ENCODE data around the gene LDB2. TPM values are rescaled to one million over a fixed set of nuclear protein-coding genes. Genes with fewer than 3 reads are reported as not detected.

Gene LDB2
- total RNA-seq, 4 donors from 2014 or later: 7.0 to 26.4 (median 18.1) TPM

DNA sequence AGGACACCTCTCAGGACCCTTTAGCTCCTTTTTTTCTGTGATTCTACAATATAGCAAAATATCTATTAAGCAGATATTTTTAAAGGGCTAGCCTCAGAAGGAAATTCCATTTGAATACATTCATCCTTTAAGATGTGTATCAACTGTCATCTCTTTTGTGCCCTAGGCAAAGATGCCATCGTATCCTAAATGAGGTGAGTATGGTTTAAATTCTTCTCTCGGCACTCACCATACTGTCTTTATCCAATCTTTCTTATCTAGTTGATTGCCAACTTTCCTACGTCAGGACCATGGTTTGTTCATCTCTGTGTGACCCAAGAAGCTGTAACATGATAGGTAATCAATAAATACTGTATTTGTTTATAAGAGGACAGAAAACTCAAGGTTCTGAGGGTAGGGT is 176.0 kb downstream of the LDB2 start:
- no peaks in the 10 kb centered on the region for H3K36me3 ChIP-seq
- ATAC-seq (no peak), DNase-seq (no peak)
- intact Hi-C loops (cut with DNase I; ENCODE audit: low total_unique reads): no loop called here
- no peak for TF ChIP-seq POLR2A (IDR thresholded peaks at IDR 0.05)
- TF ChIP-seq, protein P1, sequence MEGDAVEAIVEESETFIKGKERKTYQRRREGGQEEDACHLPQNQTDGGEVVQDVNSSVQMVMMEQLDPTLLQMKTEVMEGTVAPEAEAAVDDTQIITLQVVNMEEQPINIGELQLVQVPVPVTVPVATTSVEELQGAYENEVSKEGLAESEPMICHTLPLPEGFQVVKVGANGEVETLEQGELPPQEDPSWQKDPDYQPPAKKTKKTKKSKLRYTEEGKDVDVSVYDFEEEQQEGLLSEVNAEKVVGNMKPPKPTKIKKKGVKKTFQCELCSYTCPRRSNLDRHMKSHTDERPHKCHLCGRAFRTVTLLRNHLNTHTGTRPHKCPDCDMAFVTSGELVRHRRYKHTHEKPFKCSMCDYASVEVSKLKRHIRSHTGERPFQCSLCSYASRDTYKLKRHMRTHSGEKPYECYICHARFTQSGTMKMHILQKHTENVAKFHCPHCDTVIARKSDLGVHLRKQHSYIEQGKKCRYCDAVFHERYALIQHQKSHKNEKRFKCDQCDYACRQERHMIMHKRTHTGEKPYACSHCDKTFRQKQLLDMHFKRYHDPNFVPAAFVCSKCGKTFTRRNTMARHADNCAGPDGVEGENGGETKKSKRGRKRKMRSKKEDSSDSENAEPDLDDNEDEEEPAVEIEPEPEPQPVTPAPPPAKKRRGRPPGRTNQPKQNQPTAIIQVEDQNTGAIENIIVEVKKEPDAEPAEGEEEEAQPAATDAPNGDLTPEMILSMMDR (IDR thresholded peaks at IDR 0.05 in 4 of 5, conservative IDR thresholded peaks at IDR 0.05 in 1 of 5): no peak
- H3K4me3 ChIP-seq: no peak overlapping the region
- in situ Hi-C loops (cut with MboI; ENCODE audit: low sequenced_read_pairs in 4 of 4): no loop called here
- H3K27ac ChIP-seq: no peak overlapping the region
- no peaks in the 10 kb centered on the region for H3K9me3 ChIP-seq
- H3K27me3 ChIP-seq: no peaks in the 10 kb centered on the region
- H3K4me1 ChIP-seq: no peaks in the 10 kb centered on the region

DNA sequence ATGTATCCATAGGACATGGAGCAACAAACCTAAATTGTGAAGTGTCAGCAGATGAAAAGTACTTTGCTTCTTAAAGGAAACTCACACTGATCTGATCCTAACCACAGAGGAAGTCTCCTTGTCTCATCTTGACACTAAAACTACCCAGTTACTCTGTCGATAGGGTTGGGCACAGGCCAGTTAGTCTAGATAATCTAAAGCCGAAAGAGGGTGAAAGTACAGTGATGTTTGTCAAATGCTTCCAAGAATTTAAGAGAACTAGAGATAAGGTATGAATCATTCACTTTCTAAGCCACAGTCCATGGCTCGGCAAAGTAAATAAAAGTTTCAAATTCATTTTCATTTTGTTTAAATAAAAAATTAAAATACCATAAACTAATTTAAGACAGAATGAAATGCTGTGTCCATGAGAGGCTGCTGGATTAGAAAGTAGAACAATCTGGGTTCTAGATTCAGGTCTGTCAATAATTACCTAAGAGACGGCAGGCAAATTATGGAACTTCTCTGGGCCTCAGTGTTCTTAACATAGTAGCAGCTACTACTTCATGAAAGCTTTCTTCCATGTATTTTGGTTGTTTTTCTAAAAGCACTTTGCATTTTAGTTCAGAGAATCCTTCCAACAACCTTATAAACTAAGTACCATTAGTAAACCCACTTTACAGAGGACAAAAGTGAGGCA is 176.7 kb downstream of the LDB2 start:
- no peak overlapping the region for H3K4me3 ChIP-seq
- no peak for ATAC-seq

DNA sequence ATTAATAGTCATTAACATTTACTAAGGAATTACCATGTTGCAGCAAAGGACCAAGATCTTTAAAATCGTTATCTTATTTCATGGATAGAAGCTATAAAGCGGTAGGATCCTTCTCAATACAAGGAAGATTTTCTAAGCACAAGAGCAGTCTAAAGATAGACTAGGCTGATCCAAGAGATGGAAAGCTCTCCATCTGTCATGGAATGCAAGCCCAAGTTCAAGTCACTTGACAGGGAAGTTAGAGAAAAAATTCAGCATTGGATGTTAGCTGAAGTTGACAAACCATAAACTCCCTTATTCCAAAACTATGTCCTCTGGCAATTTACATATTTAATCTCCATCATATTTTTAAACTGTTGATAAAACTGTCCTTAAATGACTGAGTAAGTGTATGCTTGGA is 177.7 kb downstream of the LDB2 start:
- Histone ChIP-seq H3K9me3 (no peaks in the 10 kb centered on the region), H3K27ac (no peak overlapping the region), H3K27me3 (no peaks in the 10 kb centered on the region), H3K4me1 (no peaks in the 10 kb centered on the region), H3K4me3 (no peak overlapping the region), H3K36me3 (no peaks in the 10 kb centered on the region)
- no peak for DNase-seq
- no peak for TF ChIP-seq POLR2A (IDR thresholded peaks at IDR 0.05)
- TF ChIP-seq, protein P1 (IDR thresholded peaks at IDR 0.05 in 4 of 5, conservative IDR thresholded peaks at IDR 0.05 in 1 of 5): no peak
- in situ Hi-C loops (cut with MboI; ENCODE audit: low sequenced_read_pairs in 4 of 4) (no loop called here), intact Hi-C loops (cut with DNase I; ENCODE audit: low total_unique reads) (no loop called here)
- ATAC-seq: no peak

More for the DNA sequence above, 176.7 kb downstream of the LDB2 start:
- Histone ChIP-seq H3K27ac (no peak overlapping the region), H3K4me1 (no peaks in the 10 kb centered on the region), H3K36me3 (no peaks in the 10 kb centered on the region), H3K27me3 (no peaks in the 10 kb centered on the region), H3K9me3 (no peaks in the 10 kb centered on the region)
- intact Hi-C loops (cut with DNase I; ENCODE audit: low total_unique reads) (no loop called here), in situ Hi-C loops (cut with MboI; ENCODE audit: low sequenced_read_pairs in 4 of 4) (no loop called here)
- no peak for DNase-seq
- TF ChIP-seq POLR2A (IDR thresholded peaks at IDR 0.05): no peak
- TF ChIP-seq, protein P1 (IDR thresholded peaks at IDR 0.05 in 4 of 5, conservative IDR thresholded peaks at IDR 0.05 in 1 of 5): no peak

DNA sequence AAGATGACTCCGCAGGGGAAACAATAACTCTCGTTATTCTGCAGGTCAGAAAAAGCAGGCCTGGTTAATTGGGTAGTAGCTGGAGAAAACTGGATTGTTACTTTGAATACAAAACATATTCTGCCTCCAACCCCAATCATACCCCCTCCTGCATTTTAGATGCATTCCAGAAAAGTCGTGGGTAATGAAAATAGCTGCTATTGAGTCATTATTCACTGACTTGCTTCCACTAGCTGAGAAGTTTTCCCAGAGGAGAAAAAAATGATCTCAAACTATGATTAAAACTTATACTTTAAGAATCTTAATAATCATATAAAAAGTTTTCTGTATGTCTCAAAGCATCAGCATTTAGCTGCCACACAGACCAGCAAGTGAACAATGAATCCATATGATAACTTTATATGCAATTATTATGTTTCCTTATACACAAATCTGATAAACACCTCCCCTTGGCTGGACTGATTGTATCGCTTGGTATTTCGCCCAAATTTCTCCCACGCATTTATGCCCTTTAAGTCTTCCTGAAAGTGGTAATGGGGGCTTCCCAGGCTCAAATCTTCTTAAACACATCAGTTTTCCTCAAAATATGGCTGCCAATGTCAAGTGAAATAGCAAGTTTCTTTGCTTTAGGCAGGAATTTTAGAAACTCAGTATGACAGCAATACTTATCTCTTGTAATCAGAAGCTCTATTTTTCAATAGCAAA is 181.0 kb downstream of the LDB2 start:
- TF ChIP-seq POLR2A (IDR thresholded peaks at IDR 0.05): no peak
- TF ChIP-seq, protein P1 (IDR thresholded peaks at IDR 0.05 in 4 of 5, conservative IDR thresholded peaks at IDR 0.05 in 1 of 5): no peak
- DNase-seq: no peak
- ATAC-seq: no peak
- no peak overlapping the region for H3K4me3 ChIP-seq
- H3K9me3 ChIP-seq: no peaks in the 10 kb centered on the region
- H3K27me3 ChIP-seq: no peaks in the 10 kb centered on the region
- in situ Hi-C loops (cut with MboI; ENCODE audit: low sequenced_read_pairs in 4 of 4) (no loop called here), intact Hi-C loops (cut with DNase I; ENCODE audit: low total_unique reads) (no loop called here)
- no peaks in the 10 kb centered on the region for H3K4me1 ChIP-seq
- H3K36me3 ChIP-seq: no peaks in the 10 kb centered on the region
- H3K27ac ChIP-seq: no peak overlapping the region
